Smooth muscle cell (in vitro differentiated cells): Measurements from ENCODE around the gene RNF44. TPM values are rescaled to one million over a fixed set of nuclear protein-coding genes. Genes with fewer than 3 reads are reported as not detected.
A peak's percentile ranks its signal among the peaks of the same experiment; 100 is the strongest.

Experiments
- DNase-seq: peaks from one replicate; lab custom pipeline; 2025; ENCODE audit not compliant: unreplicated experiment; lab: John Stamatoyannopoulos, UW
- H2AFZ ChIP-seq: fragments of 200-600 bp; sonication (generic); 2 replicates; pipeline ENCODE4 v1.6.0; 2016; ENCODE audit warnings: antibody characterized with exemption, low read depth, mild to moderate bottlenecking
- H3F3A ChIP-seq: fragments of 200-600 bp; sonication (generic); 2 replicates; pipeline ENCODE4 v1.6.0; 2017; ENCODE audit warnings: antibody characterized with exemption, low read depth
- H3K27ac ChIP-seq: fragments of 200-600 bp; sonication (generic); 2 replicates; pipeline ENCODE4 v1.5.1; 2016; ENCODE audit warnings: low read depth, mild to moderate bottlenecking
- H3K27me3 ChIP-seq: fragments of 200-600 bp; sonication (generic); 2 replicates; pipeline ENCODE4 v1.6.1; 2016; ENCODE audit warnings: low read depth, mild to moderate bottlenecking
- H3K36me3 ChIP-seq: fragments of 200-600 bp; sonication (generic); 2 replicates; pipeline ENCODE4 v1.5.1; 2016; ENCODE audit warnings: low read depth
- H3K4me1 ChIP-seq: fragments of 200-600 bp; sonication (generic); 2 replicates; pipeline ENCODE4 v1.5.1; 2016; ENCODE audit warnings: low read depth
- H3K4me2 ChIP-seq: fragments of 200-600 bp; sonication (generic); 2 replicates; pipeline ENCODE4 v1.6.0; 2016; ENCODE audit warnings: mild to moderate bottlenecking
- H3K4me3 ChIP-seq: fragments of 200-600 bp; sonication (generic); 2 replicates; pipeline ENCODE4 v1.5.1; 2016; ENCODE audit warnings: mild to moderate bottlenecking
- H3K79me2 ChIP-seq: fragments of 200-600 bp; sonication (generic); 2 replicates; pipeline ENCODE4 v1.6.0; 2016; ENCODE audit warnings: low read depth, mild to moderate bottlenecking
- H3K9ac ChIP-seq: fragments of 200-600 bp; sonication (generic); 2 replicates; pipeline ENCODE4 v1.6.0; 2016; ENCODE audit warnings: low read depth
- H3K9me3 ChIP-seq: fragments of 200-600 bp; sonication (generic); replicated peaks from 2 replicates; pipeline ENCODE4 v1.5.1; 2016; ENCODE audit warnings: low read depth
- H4K20me1 ChIP-seq: fragments of 200-600 bp; sonication (generic); 2 replicates; pipeline ENCODE4 v1.6.0; 2016; ENCODE audit warnings: low read depth
- WGBS: methylation state at CpG from one replicate; pipeline ENCODE4 v1.1.7; 2016; ENCODE audit warnings: low lambda C conversion rate; 5-methylcytosine and 5-hydroxymethylcytosine counted together
- polyA plus RNA-seq: library from polyadenylated mRNA; unstranded; fragments of >200 nt; fragmentation: Nextera tagmentation; extraction: Ambion mirVana; gene quantifications from 2 replicates; pipeline ENCODE4 v1.2.1, GENCODE V29; 2016
- total RNA-seq: library from RNA; depleted of rRNA; stranded (reverse); fragments of >200 nt; gene quantifications from 2 replicates; pipeline ENCODE4 v1.2.3, GENCODE V29; 2014
- TF ChIP-seq, protein P1 (sequence below): fragments of 200-600 bp; sonication (generic); IDR thresholded peaks from 2 replicates; pipeline ENCODE4 v1.5.1; 2017; ENCODE audit warnings: borderline replicate concordance, mild to moderate bottlenecking, antibody characterized with exemption; ENCODE audit not compliant: insufficient read depth, poor library complexity, severe bottlenecking

Gene RNF44
- total and polyA plus RNA-seq, 2 experiments from 2014 or later, result 5.7 to 6.8 TPM

DNA sequence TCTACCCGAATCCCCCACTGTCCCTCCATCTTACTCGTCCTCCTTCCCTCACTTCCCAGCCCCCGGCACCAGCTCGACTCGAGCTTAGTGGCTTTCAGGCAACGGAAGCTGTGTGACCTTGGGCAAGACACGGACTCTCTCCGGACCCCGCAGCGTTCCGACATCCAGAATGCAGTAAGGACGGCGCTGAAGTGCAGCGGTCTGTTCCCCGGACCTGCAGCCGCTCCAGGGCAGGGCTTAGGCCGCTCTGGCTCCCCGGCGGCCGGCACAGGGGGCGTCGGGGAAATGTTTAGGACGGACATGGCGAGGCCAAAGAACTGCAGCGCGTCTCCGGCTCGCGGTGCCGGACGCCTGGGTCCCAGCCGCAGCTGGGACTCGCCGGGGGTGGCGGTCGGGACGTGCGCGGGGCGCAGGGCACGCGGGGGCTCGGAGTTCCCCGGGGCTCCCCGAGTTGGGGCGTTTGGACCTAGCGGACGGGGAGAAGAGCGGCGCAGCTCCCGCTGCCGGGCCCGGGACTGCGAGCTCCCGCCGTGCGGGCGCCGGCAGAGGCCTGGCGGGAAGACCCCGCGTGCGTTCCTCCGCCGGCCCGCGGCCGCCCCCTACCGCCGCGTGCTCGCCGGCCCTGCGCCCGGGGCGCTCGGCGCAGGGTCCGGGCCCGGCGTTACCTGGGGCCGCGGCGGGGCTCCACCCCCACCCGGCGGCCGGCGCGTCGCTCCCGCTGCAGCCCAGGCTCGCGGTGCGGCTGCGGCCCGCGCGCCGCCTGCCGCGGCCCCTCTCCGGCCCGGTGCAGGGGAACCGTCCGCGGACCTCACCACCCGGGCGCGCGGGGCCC, 5.6 kb upstream of the RNF44 start:
- 2% methylated on average over 101 of the region's 110 CpGs for WGBS
- Histone ChIP-seq H3K4me1 (peaks cover 18% of the 10 kb centered on the region), H3K27me3 (no peaks in the 10 kb centered on the region), H3K27ac (no peak overlapping the region), H3K4me3 (peak overlapping the region; percentile 78), H3F3A (peaks cover 4% of the 10 kb centered on the region), H3K79me2 (no peaks in the 10 kb centered on the region), H2AFZ (peak overlapping the region; percentile 97), H3K9me3 (no peaks in the 10 kb centered on the region), H3K36me3 (no peaks in the 10 kb centered on the region), H4K20me1 (no peaks in the 10 kb centered on the region), H3K9ac (peak overlapping the region; percentile 57), H3K4me2 (peak overlapping the region; percentile 98)
- DNase-seq, result no peak
- TF ChIP-seq, protein P1, sequence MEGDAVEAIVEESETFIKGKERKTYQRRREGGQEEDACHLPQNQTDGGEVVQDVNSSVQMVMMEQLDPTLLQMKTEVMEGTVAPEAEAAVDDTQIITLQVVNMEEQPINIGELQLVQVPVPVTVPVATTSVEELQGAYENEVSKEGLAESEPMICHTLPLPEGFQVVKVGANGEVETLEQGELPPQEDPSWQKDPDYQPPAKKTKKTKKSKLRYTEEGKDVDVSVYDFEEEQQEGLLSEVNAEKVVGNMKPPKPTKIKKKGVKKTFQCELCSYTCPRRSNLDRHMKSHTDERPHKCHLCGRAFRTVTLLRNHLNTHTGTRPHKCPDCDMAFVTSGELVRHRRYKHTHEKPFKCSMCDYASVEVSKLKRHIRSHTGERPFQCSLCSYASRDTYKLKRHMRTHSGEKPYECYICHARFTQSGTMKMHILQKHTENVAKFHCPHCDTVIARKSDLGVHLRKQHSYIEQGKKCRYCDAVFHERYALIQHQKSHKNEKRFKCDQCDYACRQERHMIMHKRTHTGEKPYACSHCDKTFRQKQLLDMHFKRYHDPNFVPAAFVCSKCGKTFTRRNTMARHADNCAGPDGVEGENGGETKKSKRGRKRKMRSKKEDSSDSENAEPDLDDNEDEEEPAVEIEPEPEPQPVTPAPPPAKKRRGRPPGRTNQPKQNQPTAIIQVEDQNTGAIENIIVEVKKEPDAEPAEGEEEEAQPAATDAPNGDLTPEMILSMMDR, result peak; percentile 19

DNA sequence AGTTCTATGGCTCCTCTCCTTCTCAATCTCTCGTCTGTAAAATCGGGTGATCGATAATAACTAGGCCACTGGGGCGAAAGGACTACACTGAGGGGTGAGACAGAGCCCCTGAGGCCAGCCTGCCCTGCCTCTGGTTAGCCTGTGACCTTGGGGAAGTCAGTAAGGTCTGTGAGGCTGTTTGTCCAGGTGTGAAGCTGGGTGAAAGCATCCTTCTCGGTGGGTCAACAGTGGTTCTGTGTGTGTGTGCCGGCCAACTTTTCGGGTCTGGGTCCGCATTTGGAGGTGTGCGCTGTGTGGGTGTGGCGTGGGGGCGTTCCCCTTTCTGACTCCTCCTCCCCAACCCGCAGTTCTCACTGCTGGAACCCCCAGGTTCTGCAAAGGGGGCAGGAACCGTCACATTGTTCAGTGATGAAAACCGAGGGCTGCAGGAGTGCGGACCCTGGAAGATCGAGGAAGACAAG, 5.0 kb upstream of the RNF44 start:
- Histone ChIP-seq H3K79me2 (no peaks in the 10 kb centered on the region), H3K9me3 (no peaks in the 10 kb centered on the region), H2AFZ (peak overlapping the region; percentile 97), H3K4me1 (peaks cover 18% of the 10 kb centered on the region), H3K9ac (no peak overlapping the region), H3K4me3 (peak overlapping the region; percentile 75), H4K20me1 (no peaks in the 10 kb centered on the region), H3K27ac (no peak overlapping the region), H3K36me3 (no peaks in the 10 kb centered on the region), H3F3A (peaks cover 4% of the 10 kb centered on the region), H3K4me2 (peak overlapping the region; percentile 98), H3K27me3 (no peaks in the 10 kb centered on the region)
- TF ChIP-seq, protein P1, result no peak
- WGBS, result 39% methylated on average over 16 of the region's 16 CpGs
- no peak for DNase-seq

DNA sequence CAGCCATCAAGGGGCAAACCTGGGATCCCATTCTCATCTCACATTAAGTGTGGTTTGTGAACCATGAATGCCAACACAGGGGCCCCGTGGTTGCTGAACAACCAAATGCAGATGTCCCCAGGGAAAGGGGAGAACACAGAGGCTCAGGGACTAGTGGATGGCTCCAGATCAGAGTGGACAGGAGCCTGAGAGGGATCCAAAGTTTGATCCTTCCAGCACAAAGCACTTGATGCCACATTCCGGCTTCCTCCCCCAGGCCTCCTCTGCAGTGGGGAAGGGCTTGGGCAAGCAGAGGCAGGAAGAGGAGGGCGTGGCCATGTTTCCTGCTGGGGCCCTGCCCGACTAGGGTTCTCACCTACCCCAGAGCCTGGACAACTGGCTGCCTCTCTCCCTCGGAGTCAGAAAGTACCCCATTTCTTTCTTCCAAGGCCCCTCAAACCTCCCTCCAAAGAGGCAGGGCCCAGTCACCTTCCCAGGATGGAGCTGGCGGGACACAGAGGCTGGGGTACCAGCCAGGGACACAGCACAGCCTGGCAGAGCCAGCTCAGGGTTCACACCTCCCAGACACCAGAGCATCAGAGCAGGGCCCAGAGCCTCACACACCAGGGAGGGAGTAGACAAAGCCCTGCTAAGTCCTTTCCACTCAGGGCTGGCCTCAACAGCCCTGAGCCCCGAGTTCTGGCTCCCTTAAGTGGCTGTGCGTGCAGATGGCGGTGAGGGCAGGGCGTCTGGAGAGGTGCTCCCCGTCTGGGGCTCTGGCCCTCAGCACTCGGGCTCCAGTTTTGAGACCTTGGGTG, 4.3 kb upstream of the RNF44 start:
- Histone ChIP-seq H3K27me3 (no peaks in the 10 kb centered on the region), H3K9ac (no peak overlapping the region), H3K79me2 (peaks cover 5% of the 10 kb centered on the region), H2AFZ (no peak overlapping the region), H3K4me3 (no peak overlapping the region), H3F3A (peaks cover 4% of the 10 kb centered on the region), H3K27ac (no peak overlapping the region), H3K4me1 (peaks cover 18% of the 10 kb centered on the region), H3K4me2 (peak overlapping the region; percentile 98), H3K36me3 (no peaks in the 10 kb centered on the region), H4K20me1 (no peaks in the 10 kb centered on the region), H3K9me3 (no peaks in the 10 kb centered on the region)
- TF ChIP-seq, protein P1, result no peak
- no peak for DNase-seq
- 55% methylated on average over 12 of the region's 12 CpGs for WGBS
